CD1c-positive myeloid dendritic cell (primary cell): Measurements from ENCODE around the gene LGI1.

ENCODE experiments used
- DNase-seq: peaks from one replicate; pipeline ENCODE4 v3.0.0-alpha.2; 2016; ENCODE audit errors: extremely low spot score

LGI1 gene

GRCh38 chr10:93755443-93756116, 2.2 kb upstream of the LGI1 start:
- no peak for DNase-seq

GRCh38 chr10:93756118-93756517, 1.6 kb upstream of the LGI1 start:
- no peak for DNase-seq

GRCh38 chr10:93757136-93757535, 600 bp upstream of the LGI1 start:
- DNase-seq, result no peak

- DNase-seq, result no peak
Measured at GRCh38 chr10:93758508-93758885, 761 bp downstream of the LGI1 start.

GRCh38 chr10:93758891-93759410, 1.2 kb downstream of the LGI1 start:
- no peak for DNase-seq

GRCh38 chr10:93760490-93760889, 2.8 kb downstream of the LGI1 start:
- DNase-seq, result no peak

- DNase-seq, result no peak
Measured at GRCh38 chr10:93762979-93763391, 5.2 kb downstream of the LGI1 start.

GRCh38 chr10:93766918-93767317, 9.2 kb downstream of the LGI1 start:
- DNase-seq, result no peak

GRCh38 chr10:93767724-93768399, 10.1 kb downstream of the LGI1 start:
- no peak for DNase-seq

- DNase-seq, result no peak
Measured at GRCh38 chr10:93768892-93769291, 11.2 kb downstream of the LGI1 start.

- DNase-seq, result no peak
Measured at GRCh38 chr10:93771354-93771753, 13.6 kb downstream of the LGI1 start.

GRCh38 chr10:93773120-93773519, 15.4 kb downstream of the LGI1 start:
- no peak for DNase-seq

GRCh38 chr10:93773705-93774104, 16.0 kb downstream of the LGI1 start:
- no peak for DNase-seq

- DNase-seq, result no peak
Measured at GRCh38 chr10:93775356-93775755, 17.6 kb downstream of the LGI1 start.

GRCh38 chr10:93777092-93777491, 19.4 kb downstream of the LGI1 start:
- no peak for DNase-seq

- DNase-seq, result no peak
Measured at GRCh38 chr10:93784059-93784458, 26.3 kb downstream of the LGI1 start.

GRCh38 chr10:93788413-93789208, 30.9 kb downstream of the LGI1 start:
- DNase-seq, result no peak

- DNase-seq, result no peak
Measured at GRCh38 chr10:93790439-93790838, 32.7 kb downstream of the LGI1 start.

- no peak for DNase-seq
Measured at GRCh38 chr10:93796167-93796566, 38.4 kb downstream of the LGI1 start.

- no peak for DNase-seq
Measured at GRCh38 chr10:93797825-93798224, 40.1 kb downstream of the LGI1 start.

- no peak for DNase-seq
Measured at GRCh38 chr10:93799155-93799708, 41.5 kb downstream of the LGI1 start.

- no peak for DNase-seq
Measured at GRCh38 chr10:93804200-93804599, 46.5 kb downstream of the LGI1 start.
